Fibroblast of villous mesenchyme (primary cell): ENCODE measurements around the gene IL16. TPM values are rescaled to one million over a fixed set of nuclear protein-coding genes. Genes with fewer than 3 reads are reported as not detected.

Experiments used
- DNase-seq: peaks from one replicate; pipeline ENCODE4 v3.0.0-alpha.2; 2010; ENCODE audit warnings: low read depth
- H3K4me3 ChIP-seq: 2 replicates; pipeline ENCODE4 v1.5.1; 2011; ENCODE audit warnings: low read depth, mild to moderate bottlenecking, low read length
- total RNA-seq: library from RNA; depleted of rRNA; stranded (reverse); fragments of >200 nt; gene quantifications from 2 replicates; pipeline ENCODE4 v1.2.3, GENCODE V29; 2012
- TF ChIP-seq, protein P1 (sequence below): IDR thresholded peaks from 2 replicates; pipeline ENCODE4 v1.5.1; 2012; ENCODE audit warnings: low read depth, mild to moderate bottlenecking, low read length; ENCODE audit not compliant: insufficient read depth

IL16 gene
- total RNA-seq, 1 donor = not detected

DNA sequence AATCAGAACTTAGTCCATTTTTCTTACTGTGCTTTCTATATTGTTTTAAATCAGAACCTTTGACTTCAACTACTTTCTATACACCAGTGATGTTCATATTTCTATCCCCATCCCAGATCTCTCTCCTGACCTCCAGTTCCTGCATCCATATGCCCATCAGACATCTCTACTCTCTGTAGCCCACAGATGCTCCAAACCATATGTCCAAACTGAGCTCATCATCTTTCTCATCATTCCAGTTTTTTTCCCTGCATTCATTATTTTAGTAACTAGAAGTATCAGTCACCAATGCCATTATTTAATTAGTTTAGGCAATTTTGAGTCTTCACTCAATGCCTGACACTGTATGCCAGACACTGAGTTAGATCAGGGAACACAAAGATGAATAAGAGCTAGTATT lies 25.4 kb upstream of the IL16 start:
- TF ChIP-seq, protein P1, sequence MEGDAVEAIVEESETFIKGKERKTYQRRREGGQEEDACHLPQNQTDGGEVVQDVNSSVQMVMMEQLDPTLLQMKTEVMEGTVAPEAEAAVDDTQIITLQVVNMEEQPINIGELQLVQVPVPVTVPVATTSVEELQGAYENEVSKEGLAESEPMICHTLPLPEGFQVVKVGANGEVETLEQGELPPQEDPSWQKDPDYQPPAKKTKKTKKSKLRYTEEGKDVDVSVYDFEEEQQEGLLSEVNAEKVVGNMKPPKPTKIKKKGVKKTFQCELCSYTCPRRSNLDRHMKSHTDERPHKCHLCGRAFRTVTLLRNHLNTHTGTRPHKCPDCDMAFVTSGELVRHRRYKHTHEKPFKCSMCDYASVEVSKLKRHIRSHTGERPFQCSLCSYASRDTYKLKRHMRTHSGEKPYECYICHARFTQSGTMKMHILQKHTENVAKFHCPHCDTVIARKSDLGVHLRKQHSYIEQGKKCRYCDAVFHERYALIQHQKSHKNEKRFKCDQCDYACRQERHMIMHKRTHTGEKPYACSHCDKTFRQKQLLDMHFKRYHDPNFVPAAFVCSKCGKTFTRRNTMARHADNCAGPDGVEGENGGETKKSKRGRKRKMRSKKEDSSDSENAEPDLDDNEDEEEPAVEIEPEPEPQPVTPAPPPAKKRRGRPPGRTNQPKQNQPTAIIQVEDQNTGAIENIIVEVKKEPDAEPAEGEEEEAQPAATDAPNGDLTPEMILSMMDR = no peak
- H3K4me3 ChIP-seq = no peak overlapping the region
- no peak for DNase-seq

DNA sequence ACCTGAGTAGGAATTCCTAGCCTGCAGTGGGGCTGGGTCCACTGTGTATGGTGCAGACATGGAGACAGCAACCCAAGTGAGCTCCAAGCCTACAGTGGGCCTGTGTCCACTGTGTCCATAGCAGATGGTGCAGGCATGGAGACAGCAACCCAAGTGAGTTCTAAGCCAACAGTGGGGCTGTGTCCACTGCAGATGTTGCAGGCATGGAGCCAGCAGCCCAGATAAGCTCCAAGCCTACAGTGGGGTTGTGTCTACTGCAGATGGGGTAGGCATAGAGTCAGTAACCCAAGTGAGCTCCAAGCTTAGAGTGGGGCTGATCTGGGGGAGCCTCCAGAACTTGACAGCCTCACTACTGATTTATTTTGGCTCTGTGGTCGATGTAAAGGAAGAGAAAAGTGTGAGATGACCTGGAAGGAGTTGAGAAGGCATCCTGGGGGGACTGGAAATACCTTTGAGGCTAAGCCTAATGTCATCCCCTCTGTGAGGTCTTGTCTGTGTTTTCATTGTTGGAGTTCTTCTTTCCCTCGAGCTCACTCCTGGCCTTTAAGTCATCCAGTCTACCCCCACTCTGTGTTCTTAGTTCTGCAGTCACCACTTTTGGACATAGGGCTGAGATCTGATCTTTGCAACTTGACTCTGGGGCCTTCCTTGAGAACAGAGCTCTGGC lies 22.4 kb upstream of the IL16 start:
- DNase-seq = no peak
- TF ChIP-seq, protein P1 = no peak
- no peak overlapping the region for H3K4me3 ChIP-seq

DNA sequence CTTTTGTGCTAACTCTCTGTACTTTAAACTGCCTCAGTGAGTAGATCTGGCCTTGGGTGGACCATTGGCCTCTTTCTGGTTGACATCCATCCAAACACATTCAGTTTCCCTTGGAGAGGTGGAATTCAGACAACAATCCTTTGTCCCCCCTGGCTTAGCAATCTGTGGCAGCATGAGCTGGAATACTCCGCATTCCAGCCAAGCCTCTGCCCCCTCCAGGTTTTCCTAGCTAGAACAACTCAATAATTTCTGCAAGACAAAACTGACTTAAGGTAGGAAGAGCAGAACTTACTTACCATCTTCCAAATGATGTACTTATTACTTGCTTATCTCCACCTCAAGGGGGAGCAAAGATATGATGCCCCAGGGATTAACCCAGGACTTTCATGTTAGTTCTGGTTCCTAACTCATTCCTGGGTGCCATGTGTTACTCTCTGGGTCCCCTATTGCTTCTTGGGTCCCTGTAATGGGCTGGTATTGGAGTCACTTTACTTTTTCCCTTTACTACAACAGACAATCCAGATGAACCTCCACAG lies 21.8 kb upstream of the IL16 start:
- DNase-seq = no peak
- TF ChIP-seq, protein P1 = no peak
- no peak overlapping the region for H3K4me3 ChIP-seq

DNA sequence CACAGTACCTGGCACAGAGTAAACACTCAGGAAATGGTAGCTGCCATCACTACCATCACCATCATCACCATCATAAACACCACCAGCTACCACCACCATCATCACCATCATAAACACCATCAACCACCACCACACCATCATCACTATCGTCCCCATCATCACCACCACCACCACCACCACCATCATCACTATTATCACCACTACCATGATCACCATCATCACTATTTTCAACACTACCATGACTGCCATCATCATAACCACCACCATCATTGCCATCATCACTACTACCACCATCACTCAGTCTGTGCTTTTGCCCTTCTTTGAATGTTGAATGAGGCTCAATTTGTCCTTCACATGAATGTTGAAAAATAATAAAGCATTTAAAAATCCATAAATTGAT lies 21.2 kb upstream of the IL16 start:
- TF ChIP-seq, protein P1 = no peak
- no peak overlapping the region for H3K4me3 ChIP-seq
- no peak for DNase-seq

DNA sequence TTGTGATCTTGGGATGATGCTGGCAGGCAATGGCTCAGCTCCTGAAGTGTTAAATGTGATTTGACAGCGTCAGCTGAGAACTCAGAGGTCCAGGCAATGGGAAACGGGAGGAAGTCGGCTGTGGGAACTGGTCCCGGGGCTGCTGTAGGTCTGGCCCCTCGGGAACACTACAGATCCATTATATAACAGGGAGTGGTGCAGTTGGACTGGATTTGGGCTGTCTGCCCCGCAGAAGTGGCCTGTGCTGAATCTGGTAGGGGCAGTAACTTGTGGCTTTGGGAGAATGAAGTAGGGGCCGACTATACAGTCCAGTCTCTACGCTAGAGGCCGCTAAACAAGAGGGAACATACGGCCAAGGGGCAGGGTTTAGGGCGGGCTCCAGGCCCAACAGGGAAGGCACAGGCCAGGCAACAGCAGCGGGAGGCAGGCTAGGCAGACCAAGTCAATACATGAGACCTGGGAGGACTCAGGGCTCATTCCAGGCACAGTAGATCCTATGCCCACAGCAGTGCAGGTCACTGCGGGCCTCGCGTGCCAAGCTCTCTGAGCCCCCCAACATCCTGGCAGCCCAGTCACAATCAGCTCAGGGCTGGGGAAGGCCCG lies 20.3 kb upstream of the IL16 start:
- TF ChIP-seq, protein P1 = no peak
- H3K4me3 ChIP-seq = no peak overlapping the region
- no peak for DNase-seq

DNA sequence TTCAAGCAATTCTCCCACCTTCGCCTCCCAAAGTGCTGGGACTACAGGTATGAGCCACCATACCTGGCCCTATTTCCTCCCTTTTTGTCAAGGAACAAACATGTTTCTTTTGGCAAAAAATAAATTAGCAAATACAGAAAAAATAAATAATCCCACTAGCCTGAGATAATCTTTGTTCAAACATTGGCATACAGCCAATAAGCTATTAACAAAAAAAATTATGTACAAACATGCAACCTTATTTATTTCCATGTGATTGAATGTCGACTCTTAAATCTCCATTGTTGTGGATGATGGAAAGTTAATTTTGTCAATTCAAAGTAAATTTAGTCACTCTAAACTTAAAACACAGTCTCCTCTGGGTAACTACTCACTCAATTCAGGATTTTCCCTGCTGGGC lies 18.3 kb upstream of the IL16 start:
- no peak for DNase-seq
- TF ChIP-seq, protein P1 = no peak
- H3K4me3 ChIP-seq = no peak overlapping the region
